OCI-LY7 (cell line): ENCODE measurements around the gene ZNF578. TPM values are rescaled to one million over a fixed set of nuclear protein-coding genes. Genes with fewer than 3 reads are reported as not detected.

Source experiments
- BruUV-seq: library from RNA; stranded (reverse); fragments of 400-500 nt; replicated peaks from 2 replicates; lab custom pipeline; 2021; lab: Mats Ljungman, UMichigan
- CTCF ChIA-PET: fragments of 300-600 bp; sonication (Branson Sonifier 250); formaldehyde crosslinking; loops from one replicate; lab custom pipeline; 2022; ENCODE audit warnings: antibody characterized with exemption; ENCODE audit not compliant: unreplicated experiment; lab: Charles Lee
- POLR2A ChIA-PET: fragments of 300-600 bp; sonication (Branson Sonifier 250); formaldehyde crosslinking; loops from one replicate; lab custom pipeline; 2022; ENCODE audit warnings: antibody characterized with exemption; lab: Charles Lee
- DNase-seq: peaks from one replicate; pipeline ENCODE4 v3.0.0-alpha.2; 2015; ENCODE audit warnings: low spot score
- H2AFZ ChIP-seq: fragments of 200-600 bp; sonication (generic), shearing (Covaris generic); 2 replicates; pipeline ENCODE4 v1.6.1; 2014; ENCODE audit warnings: mild to moderate bottlenecking, antibody characterized with exemption, low read length, moderate library complexity
- H3K27ac ChIP-seq: fragments of 200-600 bp; sonication (generic); 2 replicates; pipeline ENCODE4 v1.5.1; 2014; ENCODE audit warnings: mixed run types, low read depth, mild to moderate bottlenecking, moderate library complexity, low read length, inconsistent platforms; ENCODE audit not compliant: poor library complexity, severe bottlenecking
- H3K36me3 ChIP-seq: fragments of 200-600 bp; sonication (generic); 2 replicates; pipeline ENCODE4 v1.6.1; 2014; ENCODE audit warnings: mild to moderate bottlenecking, antibody characterized with exemption, low read length, moderate library complexity, mixed read lengths; ENCODE audit not compliant: insufficient read depth
- H3K4me1 ChIP-seq: fragments of 200-600 bp; sonication (generic); 2 replicates; pipeline ENCODE4 v1.5.1; 2014; ENCODE audit warnings: mild to moderate bottlenecking, low read length; ENCODE audit not compliant: insufficient read depth, poor library complexity, severe bottlenecking
- H3K4me2 ChIP-seq: fragments of 200-600 bp; sonication (generic); 2 replicates; pipeline ENCODE4 v1.6.1; 2014; ENCODE audit warnings: mild to moderate bottlenecking, low read length
- H3K4me3 ChIP-seq: fragments of 200-600 bp; sonication (generic); 2 replicates; pipeline ENCODE4 v1.5.1; 2014; ENCODE audit warnings: mild to moderate bottlenecking, low read depth, low read length; ENCODE audit not compliant: poor library complexity, severe bottlenecking
- H3K79me2 ChIP-seq: fragments of 200-600 bp; sonication (generic); 2 replicates; pipeline ENCODE4 v1.6.1; 2016; ENCODE audit warnings: low read depth, mild to moderate bottlenecking, low read length, moderate library complexity, mixed read lengths; ENCODE audit not compliant: insufficient read depth
- H3K9me2 ChIP-seq: fragments of 200-600 bp; sonication (generic); 2 replicates; pipeline ENCODE4 v1.6.1; 2016; ENCODE audit warnings: mild to moderate bottlenecking, low read length, mixed read lengths; ENCODE audit not compliant: insufficient read depth
- H3K9me3 ChIP-seq: fragments of 200-600 bp; sonication (generic); 2 replicates; pipeline ENCODE4 v1.6.1; 2014; ENCODE audit warnings: mild to moderate bottlenecking, mixed run types, low read length, mixed read lengths
- H4K20me1 ChIP-seq: fragments of 200-600 bp; sonication (generic); 2 replicates; pipeline ENCODE4 v1.6.1; 2014; ENCODE audit warnings: mild to moderate bottlenecking, antibody characterized with exemption, low read length, moderate library complexity, mixed read lengths; ENCODE audit not compliant: insufficient read depth
- EZH2phosphoT487 ChIP-seq: fragments of 200-600 bp; sonication (generic); IDR thresholded peaks from 2 replicates; pipeline ENCODE4 v1.6.1; 2018; ENCODE audit warnings: low read depth, borderline replicate concordance, mild to moderate bottlenecking, mixed run types, antibody characterized with exemption, low read length, moderate library complexity, mixed read lengths
- intact Hi-C: fragments of 100-400 bp; cut with micrococcal nuclease; formaldehyde crosslinking; loops from one replicate; pipeline ENCODE4 v1.10.0; 2022; ENCODE audit not compliant: unreplicated experiment
- total RNA-seq, 2 experiments: library from RNA; depleted of rRNA in 1 of 2; stranded (reverse); fragments of >200 nt in 1 of 2; shearing (Covaris generic) in 1 of 2; gene quantifications; 2 replicates each; pipeline ENCODE4 v1.2.3, GENCODE V29; 2014 to 2022
- TF ChIP-seq, protein P1 (sequence below): fragments of 200-600 bp; sonication (generic); conservative IDR thresholded peaks from 2 replicates; pipeline ENCODE4 v1.5.1; 2014; ENCODE audit warnings: mild to moderate bottlenecking, antibody characterized with exemption, low read length, moderate library complexity, mixed read lengths

ZNF578 gene
- total RNA-seq, 2 experiments from 2014 or later = not detected

- DNase-seq = no peak
- H3K4me3 ChIP-seq = no peak overlapping the region
- H3K4me1 ChIP-seq = no peaks in the 10 kb centered on the region
- intact Hi-C loops = no loop called here
- no peak for TF ChIP-seq EZH2phosphoT487
- TF ChIP-seq, protein P1, sequence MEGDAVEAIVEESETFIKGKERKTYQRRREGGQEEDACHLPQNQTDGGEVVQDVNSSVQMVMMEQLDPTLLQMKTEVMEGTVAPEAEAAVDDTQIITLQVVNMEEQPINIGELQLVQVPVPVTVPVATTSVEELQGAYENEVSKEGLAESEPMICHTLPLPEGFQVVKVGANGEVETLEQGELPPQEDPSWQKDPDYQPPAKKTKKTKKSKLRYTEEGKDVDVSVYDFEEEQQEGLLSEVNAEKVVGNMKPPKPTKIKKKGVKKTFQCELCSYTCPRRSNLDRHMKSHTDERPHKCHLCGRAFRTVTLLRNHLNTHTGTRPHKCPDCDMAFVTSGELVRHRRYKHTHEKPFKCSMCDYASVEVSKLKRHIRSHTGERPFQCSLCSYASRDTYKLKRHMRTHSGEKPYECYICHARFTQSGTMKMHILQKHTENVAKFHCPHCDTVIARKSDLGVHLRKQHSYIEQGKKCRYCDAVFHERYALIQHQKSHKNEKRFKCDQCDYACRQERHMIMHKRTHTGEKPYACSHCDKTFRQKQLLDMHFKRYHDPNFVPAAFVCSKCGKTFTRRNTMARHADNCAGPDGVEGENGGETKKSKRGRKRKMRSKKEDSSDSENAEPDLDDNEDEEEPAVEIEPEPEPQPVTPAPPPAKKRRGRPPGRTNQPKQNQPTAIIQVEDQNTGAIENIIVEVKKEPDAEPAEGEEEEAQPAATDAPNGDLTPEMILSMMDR = no peak
- H2AFZ ChIP-seq = no peak overlapping the region
- ChIA-PET POLR2A (interaction anchor here (0.6 kb wide), 1 partner anchor 25 kb away, joined by 4 read pairs; no protein-coding TSS in a partner anchor), CTCF (no interaction called here)
- no TSS peak for BruUV-seq
- peaks cover 38% of the 10 kb centered on the region; the same call in 1 of the 2 replicates for H3K79me2 ChIP-seq
- no peak overlapping the region for H3K27ac ChIP-seq
- peaks cover 92% of the 10 kb centered on the region for H3K36me3 ChIP-seq
- H4K20me1 ChIP-seq = no peaks in the 10 kb centered on the region
- H3K9me2 ChIP-seq = no peaks in the 10 kb centered on the region
- no peak overlapping the region for H3K4me2 ChIP-seq
- H3K9me3 ChIP-seq = 0 out of 2 replicates have a peak, but pooled peaks cover 5% of the 10 kb centered on the region
Observed at GRCh38 chr19:52542984-52543664, 89.8 kb downstream of the ZNF578 start.

DNA sequence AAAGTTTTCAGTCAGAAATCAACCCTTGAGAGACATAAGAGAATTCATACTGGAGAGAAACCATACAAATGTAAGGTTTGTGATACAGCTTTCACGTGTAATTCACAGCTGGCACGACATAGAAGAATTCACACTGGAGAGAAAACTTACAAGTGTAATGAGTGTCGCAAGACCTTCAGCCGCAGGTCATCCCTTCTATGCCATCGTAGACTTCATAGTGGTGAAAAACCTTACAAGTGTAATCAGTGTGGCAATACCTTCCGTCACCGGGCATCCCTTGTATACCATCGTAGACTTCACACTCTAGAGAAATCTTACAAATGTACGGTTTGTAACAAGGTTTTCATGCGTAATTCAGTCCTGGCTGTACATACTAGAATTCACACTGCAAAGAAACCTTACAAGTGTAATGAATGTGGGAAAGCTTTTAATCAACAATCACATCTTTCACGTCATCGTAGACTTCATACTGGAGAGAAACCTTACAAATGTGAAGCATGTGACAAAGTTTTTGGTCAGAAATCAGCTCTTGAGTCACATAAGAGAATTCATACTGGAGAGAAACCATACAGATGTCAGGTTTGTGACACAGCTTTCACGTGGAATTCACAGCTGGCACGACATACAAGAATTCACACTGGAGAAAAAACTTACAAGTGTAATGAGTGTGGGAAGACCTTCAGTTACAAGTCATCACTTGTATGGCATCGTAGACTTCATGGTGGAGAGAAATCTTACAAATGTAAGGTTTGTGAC lies 101.0 kb downstream of the ZNF578 start:
- H3K9me3 ChIP-seq = peaks cover 47% of the 10 kb centered on the region
- no peak for TF ChIP-seq EZH2phosphoT487
- TF ChIP-seq, protein P1 = no peak
- H3K4me3 ChIP-seq = no peak overlapping the region
- no peak overlapping the region for H2AFZ ChIP-seq
- peaks cover 96% of the 10 kb centered on the region for H3K36me3 ChIP-seq
- no peaks in the 10 kb centered on the region for H3K9me2 ChIP-seq
- no peaks in the 10 kb centered on the region for H3K4me1 ChIP-seq
- no peak for DNase-seq
- no peaks in the 10 kb centered on the region for H3K79me2 ChIP-seq
- H3K27ac ChIP-seq = no peak overlapping the region
- no peak overlapping the region for H3K4me2 ChIP-seq
- CTCF ChIA-PET = no interaction called here
- intact Hi-C loops = no loop called here
- POLR2A ChIA-PET = no interaction called here
- BruUV-seq = no TSS peak
- H4K20me1 ChIP-seq = no peaks in the 10 kb centered on the region
